Activated CD8-positive, alpha-beta memory T cell treated with anti-CD3 and anti-CD28 coated beads, Interleukin-2, amount 50 U/mL, for 4 hours (primary cell): Measurements from ENCODE around the gene CMIP.
"Not testable (repeated sequence)": the region's sequence is repeated elsewhere in the genome, so short reads cannot be mapped to it uniquely, and the experiment has no call there.

Experiments
- DNase-seq: peaks from one replicate; pipeline ENCODE4 v3.0.0-alpha.2; 2020

CMIP gene

GRCh38 chr16:81519301-81520150 is 74.9 kb downstream of the CMIP start:
- DNase-seq: no peak

- DNase-seq: no peak
Observed at GRCh38 chr16:81520151-81520470, 75.5 kb downstream of the CMIP start.

DNA sequence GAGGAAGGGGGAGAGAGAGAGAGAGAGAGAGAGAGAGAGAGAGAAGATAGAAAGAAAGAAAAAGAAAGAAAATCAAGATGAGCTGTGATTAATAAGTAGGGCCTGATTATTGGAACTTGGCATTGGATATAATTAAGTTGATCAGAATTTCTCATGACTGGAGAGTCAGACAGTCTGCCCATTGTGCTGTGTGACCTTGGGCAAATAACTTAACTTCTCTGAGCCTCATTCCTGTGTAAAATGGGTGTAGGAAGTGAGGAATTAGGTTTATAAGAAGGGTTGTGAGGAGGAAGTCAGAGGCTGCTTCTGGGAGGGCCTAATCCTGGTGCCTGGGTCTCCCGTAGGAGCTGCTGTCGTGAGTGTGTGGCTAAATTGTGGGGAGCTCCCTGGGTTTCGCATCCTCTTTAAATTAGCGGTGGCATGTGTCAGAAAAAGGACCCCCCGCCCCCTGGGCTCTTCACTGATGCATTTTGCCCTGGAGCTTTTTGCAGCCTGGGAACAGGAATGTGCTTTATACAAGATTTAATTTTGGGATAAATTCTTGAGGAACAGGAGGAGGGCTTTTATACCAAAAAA is 76.0 kb downstream of the CMIP start:
- no peak for DNase-seq

GRCh38 chr16:81521141-81521626 is 76.6 kb downstream of the CMIP start:
- DNase-seq: peak; percentile 71

DNA sequence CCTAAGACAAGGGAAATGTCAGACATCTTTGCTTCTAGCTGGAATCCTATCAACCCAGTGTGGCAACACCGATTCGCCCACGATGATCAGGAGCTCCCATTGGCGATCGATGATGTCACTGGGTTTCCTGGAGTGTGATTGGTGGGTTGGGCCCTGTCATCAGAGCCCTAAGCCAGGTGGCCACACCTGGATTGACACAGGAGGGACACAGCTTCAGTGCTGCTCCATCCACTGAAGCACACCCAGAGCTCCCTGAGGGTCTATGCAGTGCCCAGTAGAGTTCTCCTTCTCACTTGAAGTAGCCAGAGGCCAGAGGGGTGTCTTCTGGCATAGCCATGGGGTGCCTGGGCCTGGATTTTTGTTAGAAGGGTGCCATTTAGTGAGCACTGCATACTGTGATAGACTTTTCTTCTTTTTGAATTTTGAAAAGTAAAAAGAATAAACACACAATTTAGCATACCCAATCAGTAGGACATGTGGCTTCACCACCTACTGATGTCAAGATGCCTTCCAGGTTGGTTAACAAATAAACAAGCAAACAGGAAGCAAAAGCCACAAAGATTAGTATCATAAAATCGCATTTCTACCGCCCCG is 77.6 kb downstream of the CMIP start:
- no peak for DNase-seq

DNA sequence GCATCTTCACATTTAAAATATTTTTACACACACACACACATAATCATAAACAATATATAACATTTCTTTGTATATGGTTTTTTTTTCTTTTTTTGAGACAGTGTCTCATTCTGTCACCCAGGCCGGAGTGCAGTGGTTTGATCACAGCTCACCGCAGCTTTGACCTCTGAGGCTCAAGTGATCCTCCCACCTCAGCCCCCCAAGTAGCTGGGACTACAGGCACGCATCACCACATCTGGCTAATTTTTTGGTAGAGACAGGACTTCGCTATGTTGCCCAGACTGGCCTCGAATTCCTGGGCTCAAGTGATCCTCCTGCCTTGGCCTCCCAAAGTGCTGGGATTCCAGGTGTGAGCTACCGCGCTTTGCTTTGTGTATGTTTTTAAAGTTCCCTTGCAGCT is 78.2 kb downstream of the CMIP start:
- not testable (repeated sequence) for DNase-seq

DNA sequence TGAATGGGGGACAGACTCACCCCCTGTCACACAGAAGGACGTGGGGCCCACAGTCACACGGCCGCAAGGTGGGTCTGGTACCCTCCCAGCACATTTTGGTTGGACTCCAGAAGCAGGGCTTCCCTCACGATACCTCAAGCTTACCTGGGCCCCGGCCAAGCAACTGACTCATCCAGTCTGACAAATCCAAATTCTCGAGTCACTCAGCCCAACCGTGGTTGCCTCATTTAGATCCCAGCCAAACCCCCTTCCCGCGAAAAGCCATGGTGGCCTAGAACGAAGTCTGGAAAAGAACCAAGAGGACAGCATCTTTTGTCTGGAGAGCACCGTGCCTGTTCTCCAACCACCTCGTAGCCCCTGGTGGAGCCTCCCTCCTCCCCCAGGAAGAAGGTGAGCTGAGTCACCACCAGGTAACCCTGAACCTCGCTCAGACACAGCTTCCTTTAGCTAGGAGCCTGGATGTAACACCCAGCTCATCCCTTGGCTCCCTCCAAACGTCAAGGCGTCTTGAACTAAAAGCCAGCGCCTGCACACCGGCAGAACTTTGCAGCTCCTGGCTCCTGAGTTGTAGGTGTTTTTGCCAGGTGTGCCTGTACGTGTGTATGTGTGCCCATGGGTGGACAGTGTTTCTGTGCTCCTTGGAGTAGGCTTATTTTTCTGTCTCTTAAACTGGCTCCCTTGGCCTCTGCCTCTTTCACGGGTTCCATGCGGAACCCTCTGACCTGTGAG is 78.9 kb downstream of the CMIP start:
- peak; percentile 35 for DNase-seq

DNA sequence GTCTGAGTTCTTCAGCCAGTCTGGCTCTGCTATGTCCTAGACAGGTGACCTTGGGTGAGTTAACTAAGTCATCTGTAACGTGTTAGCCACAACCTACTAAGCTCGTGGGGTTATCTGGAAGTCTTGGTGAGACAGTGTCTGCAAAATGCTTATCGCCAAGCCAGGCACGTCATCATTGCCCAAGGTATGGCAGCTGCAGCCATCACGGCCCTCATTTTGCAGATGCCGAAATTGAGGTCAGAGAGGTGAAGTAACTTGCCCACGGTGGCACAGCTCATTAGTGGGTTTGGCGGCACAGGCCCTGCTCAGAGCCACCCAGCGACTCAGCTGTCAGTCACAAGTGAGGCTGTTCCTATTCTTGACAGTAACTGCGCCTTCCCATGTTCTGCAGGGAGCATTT is 79.8 kb downstream of the CMIP start:
- peak; percentile 62 for DNase-seq

DNA sequence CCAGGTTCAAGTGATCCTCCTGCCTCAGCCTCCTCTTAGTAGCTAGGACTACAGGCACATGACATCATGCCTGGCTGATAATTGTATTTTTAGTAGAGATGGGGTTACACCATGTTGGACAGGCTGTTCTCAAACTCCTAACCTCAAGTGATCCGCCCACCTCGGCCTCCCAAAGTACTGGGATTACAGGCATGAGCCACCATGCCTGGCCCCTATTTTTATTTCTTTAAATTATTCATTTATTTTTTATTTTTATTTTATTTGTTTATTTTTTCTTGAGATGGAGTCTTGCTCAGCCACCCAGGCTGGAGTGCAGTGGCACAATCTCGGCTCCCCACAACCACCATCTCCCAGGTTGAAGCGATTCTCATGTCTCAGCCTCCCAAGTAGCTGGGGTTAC is 80.3 kb downstream of the CMIP start:
- not testable (repeated sequence) for DNase-seq

- DNase-seq: no peak
Observed at GRCh38 chr16:81526199-81526598, 81.6 kb downstream of the CMIP start.

GRCh38 chr16:81526935-81527334 is 82.3 kb downstream of the CMIP start:
- DNase-seq: peak; percentile 32

- DNase-seq: no peak
Observed at GRCh38 chr16:81527477-81528178, 83.0 kb downstream of the CMIP start.

GRCh38 chr16:81528256-81528655 is 83.6 kb downstream of the CMIP start:
- no peak for DNase-seq

DNA sequence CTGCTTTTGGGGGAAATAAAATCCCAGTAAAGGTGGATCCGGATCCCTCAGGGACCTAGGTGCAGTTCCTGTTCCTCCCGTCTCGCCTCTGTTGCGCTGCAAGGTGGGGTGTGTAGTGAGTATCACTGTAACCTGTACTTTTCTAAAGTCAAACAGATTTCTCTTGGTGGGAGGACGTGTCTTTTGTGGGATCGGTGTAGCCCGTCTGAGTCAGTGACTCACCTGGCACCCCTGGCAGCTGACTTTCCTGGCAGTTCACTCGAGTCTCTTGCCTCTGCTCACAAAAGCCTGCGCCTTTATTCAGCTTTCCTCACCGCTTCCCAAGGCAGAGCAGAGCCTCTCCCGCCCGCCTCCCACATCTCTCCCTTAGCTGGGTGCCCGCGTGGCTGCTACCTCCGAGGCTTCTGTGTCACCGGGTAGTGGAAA is 85.7 kb downstream of the CMIP start:
- no peak for DNase-seq

GRCh38 chr16:81530814-81531213 is 86.2 kb downstream of the CMIP start:
- DNase-seq: no peak

DNA sequence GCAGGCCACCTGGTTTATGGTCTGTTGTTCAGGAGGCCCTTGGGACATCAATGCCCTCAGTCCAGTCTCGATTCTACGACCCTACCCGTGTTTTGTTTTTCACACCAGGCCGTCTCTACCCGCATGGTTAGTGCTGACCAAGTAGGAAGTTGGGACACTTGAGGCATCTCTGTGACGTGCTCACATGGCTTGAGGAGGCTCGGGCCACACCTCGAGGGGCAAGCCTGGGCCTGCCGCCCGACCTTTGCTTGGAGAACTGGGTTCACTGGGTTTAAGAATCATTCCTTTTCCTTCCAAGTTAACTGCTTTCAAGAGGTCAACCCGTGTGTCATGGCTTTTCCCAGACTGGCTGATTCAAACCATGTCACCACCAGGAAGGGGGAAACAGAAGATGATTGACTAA is 86.8 kb downstream of the CMIP start:
- DNase-seq: no peak

DNA sequence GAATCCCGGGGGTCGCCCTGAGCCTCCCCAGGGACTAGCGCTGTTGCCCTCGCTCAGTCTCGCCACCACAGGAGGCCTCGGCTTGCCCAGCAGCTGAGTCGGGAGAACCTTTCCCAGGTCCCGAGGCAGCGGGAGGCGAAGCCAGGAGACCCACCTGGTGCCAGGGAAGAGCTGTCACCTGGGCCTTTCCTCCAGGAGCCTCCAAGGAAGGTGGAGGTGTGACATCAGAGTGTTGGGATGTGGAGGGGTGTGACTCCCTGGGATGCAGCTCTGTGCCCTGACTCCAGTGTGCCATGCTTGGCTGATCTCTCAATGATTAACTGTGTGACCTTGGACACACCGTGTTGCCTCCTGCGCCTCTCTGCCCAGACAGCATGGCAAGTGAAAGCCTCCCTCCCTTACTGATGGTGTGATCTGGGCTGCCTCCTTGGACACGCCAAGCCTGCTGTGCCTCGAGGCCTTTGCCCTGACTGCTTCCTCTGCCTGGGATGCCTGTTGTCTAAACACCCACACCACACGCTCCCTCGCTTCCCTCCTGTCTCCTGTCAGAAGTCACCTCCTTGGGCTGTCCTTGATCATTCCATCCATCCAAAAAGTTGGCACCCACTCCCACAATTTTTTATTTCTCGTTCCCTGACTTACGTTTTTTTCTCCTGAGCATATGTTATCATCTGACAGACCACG is 88.0 kb downstream of the CMIP start:
- no peak for DNase-seq

- DNase-seq: no peak
Observed at GRCh38 chr16:81533175-81533507, 88.5 kb downstream of the CMIP start.

DNA sequence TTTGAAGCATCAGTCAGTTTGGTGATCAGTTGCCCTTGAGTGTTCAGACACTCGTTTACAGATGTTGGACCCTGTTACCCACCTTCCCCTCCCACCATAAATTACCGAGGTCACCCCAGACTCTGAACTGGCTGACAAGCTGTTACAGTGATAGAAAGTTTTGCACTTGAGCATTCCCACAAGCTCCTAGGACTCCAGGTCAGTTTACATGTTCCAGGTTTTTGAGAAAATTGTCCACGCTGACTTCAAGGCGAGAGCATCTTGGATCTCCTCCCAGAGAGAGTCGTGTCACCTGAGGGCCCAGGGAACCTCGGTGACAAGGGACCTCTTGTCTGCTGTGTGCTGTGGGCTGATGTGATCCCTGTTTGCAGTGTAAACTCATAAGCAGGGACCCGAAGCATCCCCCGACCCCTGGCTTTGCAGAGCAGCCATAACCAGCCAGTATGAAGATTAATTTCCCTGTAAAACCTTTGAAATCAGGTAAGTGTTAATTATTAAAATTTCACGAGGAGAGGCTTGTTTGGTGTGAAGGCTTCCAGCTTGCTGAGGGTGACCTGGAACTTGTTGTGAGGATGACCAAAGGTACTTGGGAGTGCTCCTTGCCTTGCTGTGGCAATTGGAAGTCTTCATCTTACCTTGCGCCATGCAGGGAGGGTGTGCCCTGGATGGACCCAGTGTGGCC is 91.2 kb downstream of the CMIP start:
- DNase-seq: no peak

GRCh38 chr16:81536648-81537047 is 92.0 kb downstream of the CMIP start:
- DNase-seq: no peak

- DNase-seq: no peak
Observed at GRCh38 chr16:81537721-81538561, 93.3 kb downstream of the CMIP start.
